ENCODE measurements around the gene CELSR2.

GRCh38 chr1:109283748-109284600 lies 34.6 kb downstream of the CELSR2 start:
- no peak for TF ChIP-seq CTCF (conservative IDR thresholded peaks at IDR 0.05; ENCODE audit: low read depth, low read length)
- no peak for TF ChIP-seq EZH2 (IDR thresholded peaks at IDR 0.05; ENCODE audit: borderline replicate concordance, low read depth, low read length, poor library complexity, severe bottlenecking)
